ENCODE measurements around the gene SPEN.

DNA sequence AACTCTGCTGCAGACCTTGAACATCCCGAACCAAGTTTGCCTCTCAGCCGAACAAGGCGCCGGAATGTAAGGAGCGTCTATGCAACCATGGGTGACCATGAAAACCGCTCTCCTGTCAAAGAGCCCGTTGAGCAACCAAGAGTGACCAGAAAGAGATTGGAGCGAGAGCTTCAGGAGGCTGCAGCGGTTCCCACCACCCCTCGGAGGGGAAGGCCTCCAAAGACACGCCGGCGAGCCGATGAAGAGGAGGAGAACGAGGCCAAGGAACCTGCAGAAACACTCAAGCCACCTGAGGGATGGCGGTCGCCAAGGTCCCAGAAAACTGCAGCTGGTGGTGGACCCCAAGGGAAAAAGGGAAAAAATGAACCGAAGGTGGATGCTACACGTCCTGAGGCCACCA lies 84.4 kb downstream of the SPEN start:
- TF ChIP-seq CTCF (IDR thresholded peaks at IDR 0.05), result no peak
- no peak for TF ChIP-seq POLR2A (IDR thresholded peaks at IDR 0.05)
